ENCODE results near the gene SLC33A1.
A peak's percentile ranks its signal among the peaks of the same experiment; 100 is the strongest.

The SLC33A1 gene

GRCh38 chr3:155876037-155876436 lies 21.8 kb upstream of the SLC33A1 start:
- H4K8ac ChIP-seq (ENCODE audit: low read depth, low read length): no peak overlapping the region
- H3K4me1 ChIP-seq (ENCODE audit: control insufficient read depth in 2 of 2, insufficient read depth in 1 of 2, low read depth in 1 of 2, low read length in 2 of 2): peaks cover 0 to 2% of the 10 kb centered on the region in 2 donors
- no CpG with 5 or more reads among the region's 3 CpGs for WGBS, 2 donors (ENCODE audit: extremely low coverage in 2 of 2, insufficient read length in 2 of 2, insufficient replicate concordance in 1 of 2)
- no peak overlapping the region for H2AFZ ChIP-seq (ENCODE audit: low read length)
- H2AK5ac ChIP-seq (ENCODE audit: low read depth, low read length): no peak overlapping the region
- no peak overlapping the region for H3K4ac ChIP-seq (ENCODE audit: low read length)
- H3K4me3 ChIP-seq (ENCODE audit: low read length in 2 of 2): no peak overlapping the region
- no peak for DNase-seq (ENCODE audit: low spot score)
- no peaks in the 10 kb centered on the region for H3K27me3 ChIP-seq (ENCODE audit: control insufficient read depth in 3 of 3, insufficient read depth in 3 of 3, low read depth in 1 of 3, low read length in 3 of 3)
- peaks cover 0 to 31% of the 10 kb centered on the region in 2 donors for H3K36me3 ChIP-seq (replicated peaks in 1 of 2; ENCODE audit: control insufficient read depth in 2 of 2, insufficient read depth in 2 of 2, low read length in 2 of 2)
- no peak overlapping the region for H2BK15ac ChIP-seq (ENCODE audit: low read length)
- no peak overlapping the region for H3K23ac ChIP-seq (ENCODE audit: low read depth, low read length, poor library complexity)
- H2BK5ac ChIP-seq (ENCODE audit: low read length): no peak overlapping the region
- no peak overlapping the region for H4K91ac ChIP-seq (ENCODE audit: low read depth, low read length, poor library complexity)
- H3K27ac ChIP-seq (replicated peaks; ENCODE audit: low read length): no peak overlapping the region
- H2BK120ac ChIP-seq (ENCODE audit: low read depth, low read length): no peak overlapping the region
- no peak overlapping the region for H3K14ac ChIP-seq (ENCODE audit: low read length)
- H3K79me1 ChIP-seq (ENCODE audit: low read depth, low read length): peaks cover 3% of the 10 kb centered on the region
- H2BK12ac ChIP-seq (ENCODE audit: low read length): no peak overlapping the region
- no peak overlapping the region for H3K4me2 ChIP-seq (ENCODE audit: insufficient read depth, low read length, poor library complexity, severe bottlenecking)
- H3K9ac ChIP-seq (ENCODE audit: low read depth, low read length, poor library complexity): no peak overlapping the region
- no peak overlapping the region for H3K18ac ChIP-seq (ENCODE audit: low read length)
- peaks cover 0 to 14% of the 10 kb centered on the region in 2 donors for H3K9me3 ChIP-seq (replicated peaks in 1 of 2; ENCODE audit: control insufficient read depth in 2 of 2, insufficient read depth in 1 of 2, low read depth in 1 of 2, low read length in 2 of 2)

DNA sequence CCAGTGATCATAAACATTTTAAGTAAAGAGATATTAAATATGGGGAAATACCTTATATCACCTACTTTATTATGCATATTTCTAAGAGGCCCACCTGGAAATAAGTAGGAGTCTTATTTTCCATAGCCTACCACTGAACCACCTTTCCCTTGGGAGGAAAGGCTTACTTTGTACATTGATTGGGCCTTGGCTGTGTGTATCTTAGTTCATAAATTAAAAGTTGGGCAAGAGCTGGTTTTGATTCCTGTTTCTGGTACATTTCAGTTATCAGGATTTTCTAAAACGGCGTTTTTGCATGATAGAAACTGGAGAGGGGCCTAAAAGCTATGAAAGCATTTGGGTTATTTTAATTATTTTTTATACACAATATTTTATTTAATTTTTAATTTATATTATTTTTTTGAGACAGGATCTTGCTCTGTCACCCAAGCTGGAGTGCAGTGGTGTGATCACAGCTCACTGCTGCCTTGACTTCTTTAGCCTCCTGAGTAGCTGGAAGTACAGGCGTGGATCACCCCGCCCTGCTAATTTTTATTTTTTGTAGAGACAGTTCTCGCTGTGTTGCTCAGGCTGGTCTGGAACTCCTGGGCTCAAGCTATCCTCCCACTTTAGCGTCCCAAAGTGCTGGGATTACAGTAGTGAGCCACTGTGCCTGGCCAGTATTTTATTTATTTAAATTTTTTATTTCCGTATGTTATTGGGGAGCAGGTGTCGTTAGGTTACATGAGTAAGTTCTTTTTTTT lies 18.8 kb upstream of the SLC33A1 start:
- Histone ChIP-seq H3K4me1 (ENCODE audit: control insufficient read depth in 2 of 2, insufficient read depth in 1 of 2, low read depth in 1 of 2, low read length in 2 of 2) (peaks cover 3 to 7% of the 10 kb centered on the region in 2 donors), H2AFZ (ENCODE audit: low read length) (no peak overlapping the region), H3K18ac (ENCODE audit: low read length) (no peak overlapping the region), H3K36me3 (replicated peaks in 1 of 2; ENCODE audit: control insufficient read depth in 2 of 2, insufficient read depth in 2 of 2, low read length in 2 of 2) (peaks cover 0 to 24% of the 10 kb centered on the region in 2 donors), H3K27me3 (ENCODE audit: control insufficient read depth in 3 of 3, insufficient read depth in 3 of 3, low read depth in 1 of 3, low read length in 3 of 3) (no peaks in the 10 kb centered on the region), H3K27ac (replicated peaks; ENCODE audit: low read length) (no peak overlapping the region), H3K9me3 (replicated peaks in 1 of 2; ENCODE audit: control insufficient read depth in 2 of 2, insufficient read depth in 1 of 2, low read depth in 1 of 2, low read length in 2 of 2) (peaks cover 0 to 9% of the 10 kb centered on the region in 2 donors), H4K8ac (ENCODE audit: low read depth, low read length) (no peak overlapping the region), H2BK12ac (ENCODE audit: low read length) (no peak overlapping the region), H2BK15ac (ENCODE audit: low read length) (no peak overlapping the region), H3K79me1 (ENCODE audit: low read depth, low read length) (peaks cover 7% of the 10 kb centered on the region), H2BK120ac (ENCODE audit: low read depth, low read length) (no peak overlapping the region), H3K9ac (ENCODE audit: low read depth, low read length, poor library complexity) (no peak overlapping the region), H3K14ac (ENCODE audit: low read length) (no peak overlapping the region), H4K91ac (ENCODE audit: low read depth, low read length, poor library complexity) (no peak overlapping the region), H2BK5ac (ENCODE audit: low read length) (no peak overlapping the region), H3K4me2 (ENCODE audit: insufficient read depth, low read length, poor library complexity, severe bottlenecking) (no peak overlapping the region), H3K4me3 (ENCODE audit: low read length in 2 of 2) (peak overlapping the region in 1 of 2 donors; percentile 97), H2AK5ac (ENCODE audit: low read depth, low read length) (no peak overlapping the region), H3K23ac (ENCODE audit: low read depth, low read length, poor library complexity) (no peak overlapping the region), H3K4ac (ENCODE audit: low read length) (no peak overlapping the region)
- WGBS, 2 donors (ENCODE audit: extremely low coverage in 2 of 2, insufficient read length in 2 of 2, insufficient replicate concordance in 1 of 2): no CpG with 5 or more reads among the region's 8 CpGs
- DNase-seq (ENCODE audit: low spot score): no peak

GRCh38 chr3:155871746-155872158 lies 17.5 kb upstream of the SLC33A1 start:
- H3K4me3 ChIP-seq (ENCODE audit: low read length in 2 of 2): peak overlapping the region; percentile 97 to 99
- H3K27ac ChIP-seq (replicated peaks; ENCODE audit: low read length): peak overlapping the region; percentile 67
- peak overlapping the region; percentile 72 for H3K4me2 ChIP-seq (ENCODE audit: insufficient read depth, low read length, poor library complexity, severe bottlenecking)
- H3K18ac ChIP-seq (ENCODE audit: low read length): peak overlapping the region; percentile 100
- H2BK12ac ChIP-seq (ENCODE audit: low read length): no peak overlapping the region
- peak overlapping the region; percentile 98 for H2AFZ ChIP-seq (ENCODE audit: low read length)
- H2BK120ac ChIP-seq (ENCODE audit: low read depth, low read length): peak overlapping the region; percentile 72
- H3K79me1 ChIP-seq (ENCODE audit: low read depth, low read length): peaks cover 7% of the 10 kb centered on the region
- H4K91ac ChIP-seq (ENCODE audit: low read depth, low read length, poor library complexity): no peak overlapping the region
- H3K9me3 ChIP-seq (replicated peaks in 1 of 2; ENCODE audit: control insufficient read depth in 2 of 2, insufficient read depth in 1 of 2, low read depth in 1 of 2, low read length in 2 of 2): peaks cover 0 to 9% of the 10 kb centered on the region in 2 donors
- H4K8ac ChIP-seq (ENCODE audit: low read depth, low read length): no peak overlapping the region
- H3K27me3 ChIP-seq (ENCODE audit: control insufficient read depth in 3 of 3, insufficient read depth in 3 of 3, low read depth in 1 of 3, low read length in 3 of 3): no peaks in the 10 kb centered on the region
- H3K23ac ChIP-seq (ENCODE audit: low read depth, low read length, poor library complexity): peak overlapping the region; percentile 83
- peak overlapping the region; percentile 99 for H3K9ac ChIP-seq (ENCODE audit: low read depth, low read length, poor library complexity)
- peak overlapping the region; percentile 92 for H2AK5ac ChIP-seq (ENCODE audit: low read depth, low read length)
- peaks cover 3 to 7% of the 10 kb centered on the region in 2 donors for H3K4me1 ChIP-seq (ENCODE audit: control insufficient read depth in 2 of 2, insufficient read depth in 1 of 2, low read depth in 1 of 2, low read length in 2 of 2)
- H3K36me3 ChIP-seq (replicated peaks in 1 of 2; ENCODE audit: control insufficient read depth in 2 of 2, insufficient read depth in 2 of 2, low read length in 2 of 2): peaks cover 0 to 24% of the 10 kb centered on the region in 2 donors
- H3K4ac ChIP-seq (ENCODE audit: low read length): no peak overlapping the region
- no peak overlapping the region for H2BK15ac ChIP-seq (ENCODE audit: low read length)
- no peak for DNase-seq (ENCODE audit: low spot score)
- peak overlapping the region; percentile 94 for H2BK5ac ChIP-seq (ENCODE audit: low read length)
- no CpG with 5 or more reads among the region's 19 CpGs for WGBS, 2 donors (ENCODE audit: extremely low coverage in 2 of 2, insufficient read length in 2 of 2, insufficient replicate concordance in 1 of 2)
- H3K14ac ChIP-seq (ENCODE audit: low read length): no peak overlapping the region

GRCh38 chr3:155870945-155871745 lies 16.9 kb upstream of the SLC33A1 start:
- H3K36me3 ChIP-seq (replicated peaks in 1 of 2; ENCODE audit: control insufficient read depth in 2 of 2, insufficient read depth in 2 of 2, low read length in 2 of 2): peaks cover 0 to 21% of the 10 kb centered on the region in 2 donors
- peaks cover 7% of the 10 kb centered on the region for H3K79me1 ChIP-seq (ENCODE audit: low read depth, low read length)
- H3K4me3 ChIP-seq (ENCODE audit: low read length in 2 of 2): peak overlapping the region; percentile 97 to 99
- peak overlapping the region; percentile 100 for H3K18ac ChIP-seq (ENCODE audit: low read length)
- H2BK15ac ChIP-seq (ENCODE audit: low read length): peak overlapping the region; percentile 93
- H2BK12ac ChIP-seq (ENCODE audit: low read length): no peak overlapping the region
- H2BK120ac ChIP-seq (ENCODE audit: low read depth, low read length): peak overlapping the region; percentile 72
- H4K8ac ChIP-seq (ENCODE audit: low read depth, low read length): peak overlapping the region; percentile 65
- H3K27ac ChIP-seq (replicated peaks; ENCODE audit: low read length): peak overlapping the region; percentile 95
- no peaks in the 10 kb centered on the region for H3K27me3 ChIP-seq (ENCODE audit: control insufficient read depth in 3 of 3, insufficient read depth in 3 of 3, low read depth in 1 of 3, low read length in 3 of 3)
- peak overlapping the region; percentile 92 for H2AK5ac ChIP-seq (ENCODE audit: low read depth, low read length)
- no peak overlapping the region for H4K91ac ChIP-seq (ENCODE audit: low read depth, low read length, poor library complexity)
- H3K9me3 ChIP-seq (replicated peaks in 1 of 2; ENCODE audit: control insufficient read depth in 2 of 2, insufficient read depth in 1 of 2, low read depth in 1 of 2, low read length in 2 of 2): peaks cover 0 to 9% of the 10 kb centered on the region in 2 donors
- peak overlapping the region; percentile 99 for H3K9ac ChIP-seq (ENCODE audit: low read depth, low read length, poor library complexity)
- peak overlapping the region; percentile 72 for H3K4me2 ChIP-seq (ENCODE audit: insufficient read depth, low read length, poor library complexity, severe bottlenecking)
- H3K14ac ChIP-seq (ENCODE audit: low read length): peak overlapping the region; percentile 99
- H3K4me1 ChIP-seq (ENCODE audit: control insufficient read depth in 2 of 2, insufficient read depth in 1 of 2, low read depth in 1 of 2, low read length in 2 of 2): peaks cover 3 to 7% of the 10 kb centered on the region in 2 donors
- DNase-seq (ENCODE audit: low spot score): peak; percentile 56
- peak overlapping the region; percentile 98 for H2AFZ ChIP-seq (ENCODE audit: low read length)
- peak overlapping the region; percentile 94 for H2BK5ac ChIP-seq (ENCODE audit: low read length)
- H3K4ac ChIP-seq (ENCODE audit: low read length): peak overlapping the region; percentile 94
- no CpG with 5 or more reads among the region's 85 CpGs for WGBS, 2 donors (ENCODE audit: extremely low coverage in 2 of 2, insufficient read length in 2 of 2, insufficient replicate concordance in 1 of 2)
- H3K23ac ChIP-seq (ENCODE audit: low read depth, low read length, poor library complexity): peak overlapping the region; percentile 83
